Trophoblast cell (in vitro differentiated cells and primary cell): ENCODE measurements around the gene KLC1.

ENCODE experiments used
- DNase-seq, 2 donors: peaks; one replicate each; pipeline ENCODE4 v3.0.0-alpha.2; 2016
- H2AFZ ChIP-seq: 2 replicates; pipeline ENCODE4 v1.6.1; 2013; ENCODE audit warnings: low read length, moderate library complexity, mild to moderate bottlenecking; ENCODE audit not compliant: insufficient read depth, poor library complexity
- H2AK5ac ChIP-seq: 2 replicates; pipeline ENCODE4 v1.6.1; 2013; ENCODE audit warnings: mild to moderate bottlenecking, low read length
- H2BK120ac ChIP-seq: 2 replicates; pipeline ENCODE4 v1.6.1; 2013; ENCODE audit warnings: low read length, mild to moderate bottlenecking, moderate library complexity; ENCODE audit not compliant: insufficient read depth, poor library complexity
- H2BK12ac ChIP-seq: 2 replicates; pipeline ENCODE4 v1.6.1; 2013; ENCODE audit warnings: mild to moderate bottlenecking, low read length, moderate library complexity
- H2BK5ac ChIP-seq: 2 replicates; pipeline ENCODE4 v1.6.1; 2013; ENCODE audit warnings: low read length, low read depth, moderate library complexity, mild to moderate bottlenecking; ENCODE audit not compliant: poor library complexity
- H3K14ac ChIP-seq: 2 replicates; pipeline ENCODE4 v1.6.1; 2013; ENCODE audit warnings: mild to moderate bottlenecking, low read length
- H3K18ac ChIP-seq: 2 replicates; pipeline ENCODE4 v1.6.1; 2013; ENCODE audit warnings: mild to moderate bottlenecking, low read length
- H3K23ac ChIP-seq: 2 replicates; pipeline ENCODE4 v1.6.1; 2013; ENCODE audit warnings: low read length
- H3K27ac ChIP-seq: 2 replicates; pipeline ENCODE4 v1.5.1; 2013; ENCODE audit warnings: low read depth, mild to moderate bottlenecking, inconsistent platforms, low read length, moderate library complexity
- H3K27me3 ChIP-seq: 2 replicates; pipeline ENCODE4 v1.6.1; 2013; ENCODE audit warnings: inconsistent platforms, mild to moderate bottlenecking, low read length, moderate library complexity; ENCODE audit not compliant: insufficient read depth
- H3K36me3 ChIP-seq, 2 experiments: 1 replicate in 1 of 2; 2 replicates in 1 of 2; pipeline ENCODE4 v1.6.1; 2013; ENCODE audit warnings: low read length in 2 of 2, mild to moderate bottlenecking in 2 of 2, moderate library complexity in 1 of 2; ENCODE audit not compliant: insufficient read depth in 2 of 2, control insufficient read depth in 1 of 2
- H3K4ac ChIP-seq: 2 replicates; pipeline ENCODE4 v1.6.1; 2013; ENCODE audit warnings: low read depth, mild to moderate bottlenecking, low read length, moderate library complexity
- H3K4me1 ChIP-seq, 2 experiments: 1 replicate in 1 of 2; 2 replicates in 1 of 2; pipeline ENCODE4 v1.6.1; 2013; ENCODE audit warnings: low read length in 2 of 2, mild to moderate bottlenecking in 2 of 2, moderate library complexity in 1 of 2; ENCODE audit not compliant: insufficient read depth in 2 of 2, control insufficient read depth in 1 of 2
- H3K4me2 ChIP-seq: 2 replicates; pipeline ENCODE4 v1.6.1; 2013; ENCODE audit warnings: inconsistent platforms, mild to moderate bottlenecking, low read length, moderate library complexity
- H3K4me3 ChIP-seq: 2 replicates; pipeline ENCODE4 v1.5.1; 2013; ENCODE audit warnings: mild to moderate bottlenecking, low read depth, low read length, inconsistent platforms
- H3K79me1 ChIP-seq: one replicate; pipeline ENCODE4 v1.6.1; 2013; ENCODE audit warnings: low read length
- H3K79me2 ChIP-seq: 2 replicates; pipeline ENCODE4 v1.6.1; 2013; ENCODE audit warnings: low read length, mild to moderate bottlenecking; ENCODE audit not compliant: control insufficient read depth, insufficient read depth, poor library complexity
- H3K9ac ChIP-seq: 2 replicates; pipeline ENCODE4 v1.6.1; 2013; ENCODE audit warnings: mild to moderate bottlenecking, low read length
- H3K9me3 ChIP-seq: 2 replicates; pipeline ENCODE4 v1.6.1; 2013; ENCODE audit warnings: low read depth, mild to moderate bottlenecking, control low read depth, inconsistent platforms, low read length; ENCODE audit not compliant: insufficient read depth
- H4K12ac ChIP-seq: 2 replicates; pipeline ENCODE4 v1.6.1; 2013; ENCODE audit warnings: low read depth, mild to moderate bottlenecking, low read length, moderate library complexity
- H4K8ac ChIP-seq: 2 replicates; pipeline ENCODE4 v1.6.1; 2013; ENCODE audit warnings: low read depth, mild to moderate bottlenecking, low read length, moderate library complexity
- H4K91ac ChIP-seq: one replicate; pipeline ENCODE4 v1.6.1; 2013; ENCODE audit warnings: low read depth, mild to moderate bottlenecking, low read length, moderate library complexity
- WGBS: extraction: QIAGEN DNeasy Blood & Tissue Kit; methylation state at CpG from one replicate; pipeline ENCODE4 v1.1.7; 2013; ENCODE audit warnings: missing lambda C conversion rate; ENCODE audit not compliant: insufficient read length, insufficient coverage; ENCODE audit errors: extremely low coverage; 5-methylcytosine and 5-hydroxymethylcytosine counted together

Gene KLC1

DNA sequence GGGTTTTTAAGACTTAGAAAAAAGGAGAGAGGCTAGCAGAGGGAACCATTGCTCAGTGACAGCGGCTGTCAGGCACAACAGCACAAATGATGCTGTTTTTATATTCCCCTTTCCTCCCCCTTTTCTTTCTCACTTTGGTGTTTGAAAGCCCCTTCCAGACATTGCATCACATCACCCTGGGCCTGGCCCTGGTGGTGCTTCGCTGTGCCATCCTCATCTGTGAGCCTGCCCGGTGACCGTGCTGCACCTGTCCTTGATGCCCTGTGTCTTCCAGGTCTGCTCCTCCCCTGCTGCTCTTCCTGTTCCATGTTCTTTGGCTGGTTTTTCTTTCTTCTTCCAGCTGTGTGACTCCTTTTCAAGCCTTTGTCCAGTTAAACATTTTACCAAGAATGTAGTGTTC lies 24.8 kb downstream of the KLC1 start:
- peak overlapping the region; percentile 5 for H3K18ac ChIP-seq
- H3K36me3 ChIP-seq = peaks cover 36 to 38% of the 10 kb centered on the region in 2 experiments
- no peak overlapping the region for H2AK5ac ChIP-seq
- no peak overlapping the region for H2AFZ ChIP-seq
- no peak overlapping the region for H3K23ac ChIP-seq
- no CpG with 5 or more reads among the region's 4 CpGs for WGBS
- no peak overlapping the region for H3K4me2 ChIP-seq
- H3K9me3 ChIP-seq = no peaks in the 10 kb centered on the region
- no peaks in the 10 kb centered on the region for H3K79me1 ChIP-seq
- no peak overlapping the region for H3K4me3 ChIP-seq
- no peaks in the 10 kb centered on the region for H3K27me3 ChIP-seq
- H3K9ac ChIP-seq = no peak overlapping the region
- H3K4me1 ChIP-seq = no peaks in the 10 kb centered on the region
- no peak overlapping the region for H4K12ac ChIP-seq
- H3K4ac ChIP-seq = no peak overlapping the region
- H4K8ac ChIP-seq = no peak overlapping the region
- DNase-seq = no peak
- no peak overlapping the region for H3K27ac ChIP-seq
- no peak overlapping the region for H2BK5ac ChIP-seq
- no peak overlapping the region for H3K14ac ChIP-seq
- H2BK12ac ChIP-seq = no peak overlapping the region
- H2BK120ac ChIP-seq = no peak overlapping the region
- no peak overlapping the region for H4K91ac ChIP-seq
- no peaks in the 10 kb centered on the region for H3K79me2 ChIP-seq

DNA sequence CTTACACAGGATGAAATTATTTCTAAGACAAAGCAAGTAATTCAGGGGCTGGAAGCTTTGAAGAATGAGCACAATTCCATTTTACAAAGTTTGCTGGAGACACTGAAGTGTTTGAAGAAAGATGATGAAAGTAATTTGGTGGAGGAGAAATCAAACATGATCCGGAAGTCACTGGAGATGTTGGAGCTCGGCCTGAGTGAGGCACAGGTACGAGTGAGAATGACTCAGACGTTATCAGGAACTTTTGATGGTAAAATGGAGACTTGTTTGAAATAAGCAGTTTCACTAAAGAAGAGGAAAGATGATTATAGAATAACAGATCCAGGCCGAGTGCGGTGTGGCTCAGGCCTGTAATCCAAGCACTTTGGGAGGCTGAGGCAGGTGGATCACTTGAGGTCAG lies 25.6 kb downstream of the KLC1 start:
- no peaks in the 10 kb centered on the region for H3K79me1 ChIP-seq
- H3K23ac ChIP-seq = no peak overlapping the region
- no peak overlapping the region for H3K18ac ChIP-seq
- no peak overlapping the region for H4K8ac ChIP-seq
- H3K14ac ChIP-seq = no peak overlapping the region
- H3K27me3 ChIP-seq = no peaks in the 10 kb centered on the region
- H3K27ac ChIP-seq = no peak overlapping the region
- H2AFZ ChIP-seq = no peak overlapping the region
- H3K4me3 ChIP-seq = no peak overlapping the region
- H3K79me2 ChIP-seq = no peaks in the 10 kb centered on the region
- DNase-seq = no peak
- peaks cover 38 to 44% of the 10 kb centered on the region in 2 experiments for H3K36me3 ChIP-seq
- WGBS = no CpG with 5 or more reads among the region's 6 CpGs
- no peak overlapping the region for H2BK12ac ChIP-seq
- no peak overlapping the region for H2BK5ac ChIP-seq
- H3K9me3 ChIP-seq = no peaks in the 10 kb centered on the region
- no peak overlapping the region for H2BK120ac ChIP-seq
- H4K91ac ChIP-seq = no peak overlapping the region
- no peaks in the 10 kb centered on the region for H3K4me1 ChIP-seq
- H3K4me2 ChIP-seq = no peak overlapping the region
- no peak overlapping the region for H2AK5ac ChIP-seq
- no peak overlapping the region for H4K12ac ChIP-seq
- no peak overlapping the region for H3K4ac ChIP-seq
- no peak overlapping the region for H3K9ac ChIP-seq

GRCh38 chr14:103656031-103656755 lies 27.2 kb downstream of the KLC1 start:
- peaks cover 44 to 52% of the 10 kb centered on the region in 2 experiments for H3K36me3 ChIP-seq
- H3K4ac ChIP-seq = no peak overlapping the region
- DNase-seq = peak; percentile 86
- no peaks in the 10 kb centered on the region for H3K79me1 ChIP-seq
- H4K91ac ChIP-seq = no peak overlapping the region
- H3K18ac ChIP-seq = peak overlapping the region; percentile 42
- no peak overlapping the region for H2BK120ac ChIP-seq
- no peaks in the 10 kb centered on the region for H3K4me1 ChIP-seq
- no peak overlapping the region for H2BK5ac ChIP-seq
- H2BK12ac ChIP-seq = no peak overlapping the region
- no peaks in the 10 kb centered on the region for H3K9me3 ChIP-seq
- no peak overlapping the region for H2AFZ ChIP-seq
- H4K12ac ChIP-seq = no peak overlapping the region
- WGBS = no CpG with 5 or more reads among the region's 4 CpGs
- no peak overlapping the region for H3K4me3 ChIP-seq
- no peak overlapping the region for H3K14ac ChIP-seq
- H3K4me2 ChIP-seq = no peak overlapping the region
- H3K23ac ChIP-seq = no peak overlapping the region
- H2AK5ac ChIP-seq = no peak overlapping the region
- no peak overlapping the region for H3K27ac ChIP-seq
- no peaks in the 10 kb centered on the region for H3K27me3 ChIP-seq
- H4K8ac ChIP-seq = no peak overlapping the region
- H3K9ac ChIP-seq = no peak overlapping the region
- H3K79me2 ChIP-seq = no peaks in the 10 kb centered on the region

- Histone ChIP-seq H2AK5ac (no peak overlapping the region), H3K4me2 (no peak overlapping the region), H3K27ac (no peak overlapping the region), H2BK12ac (no peak overlapping the region), H3K36me3 (peaks cover 44 to 57% of the 10 kb centered on the region in 2 experiments), H3K79me1 (no peaks in the 10 kb centered on the region), H3K4ac (no peak overlapping the region), H3K9me3 (no peaks in the 10 kb centered on the region), H3K79me2 (no peaks in the 10 kb centered on the region), H3K23ac (no peak overlapping the region), H3K4me3 (no peak overlapping the region), H2BK120ac (no peak overlapping the region), H4K12ac (no peak overlapping the region), H3K9ac (no peak overlapping the region), H3K4me1 (no peaks in the 10 kb centered on the region), H4K8ac (no peak overlapping the region), H3K27me3 (no peaks in the 10 kb centered on the region), H2BK5ac (no peak overlapping the region), H3K18ac (no peak overlapping the region), H3K14ac (no peak overlapping the region), H2AFZ (no peak overlapping the region), H4K91ac (no peak overlapping the region)
- no peak for DNase-seq
- no CpG with 5 or more reads among the region's 1 CpG for WGBS
Measured at GRCh38 chr14:103656756-103657133, 27.7 kb downstream of the KLC1 start.
